H9 (cell line): ENCODE measurements around the gene TBC1D22A. TPM values are rescaled to one million over a fixed set of nuclear protein-coding genes. Genes with fewer than 3 reads are reported as not detected.

Experiments
- DNase-seq: peaks from one replicate; pipeline ENCODE4 v3.0.0-alpha.2; 2017
- H2AFZ ChIP-seq: one replicate; pipeline ENCODE4 v1.6.1; 2013; ENCODE audit warnings: mild to moderate bottlenecking, low read length, control low read depth, moderate library complexity
- H2AK5ac ChIP-seq: 2 replicates; pipeline ENCODE4 v1.6.1; 2013; ENCODE audit warnings: low read length, control low read depth, mixed read lengths; ENCODE audit not compliant: insufficient read length
- H2BK120ac ChIP-seq: one replicate; pipeline ENCODE4 v1.6.1; 2013; ENCODE audit warnings: low read depth, mild to moderate bottlenecking, low read length, control low read depth, inconsistent platforms; ENCODE audit not compliant: poor library complexity, severe bottlenecking
- H2BK12ac ChIP-seq: 2 replicates; pipeline ENCODE4 v1.6.1; 2013; ENCODE audit warnings: low read length, control low read depth, mixed read lengths, low read depth; ENCODE audit not compliant: insufficient read length
- H2BK15ac ChIP-seq: 2 replicates; pipeline ENCODE4 v1.6.1; 2013; ENCODE audit warnings: low read depth, low read length, control low read depth
- H2BK20ac ChIP-seq: one replicate; pipeline ENCODE4 v1.6.1; 2013; ENCODE audit warnings: low read depth, mild to moderate bottlenecking, low read length, control low read depth, inconsistent platforms; ENCODE audit not compliant: poor library complexity, severe bottlenecking
- H2BK5ac ChIP-seq: 2 replicates; pipeline ENCODE4 v1.6.1; 2013; ENCODE audit warnings: low read length, control low read depth, mixed read lengths; ENCODE audit not compliant: insufficient read length
- H3K14ac ChIP-seq: 2 replicates; pipeline ENCODE4 v1.6.1; 2013; ENCODE audit warnings: low read length, control low read depth; ENCODE audit not compliant: insufficient read depth
- H3K18ac ChIP-seq: 2 replicates; pipeline ENCODE4 v1.6.1; 2013; ENCODE audit warnings: low read depth, mild to moderate bottlenecking, mixed read lengths, low read length, control low read depth; ENCODE audit not compliant: insufficient read length
- H3K23ac ChIP-seq: 2 replicates; pipeline ENCODE4 v1.6.1; 2013; ENCODE audit warnings: low read length, control low read depth, mixed read lengths, low read depth; ENCODE audit not compliant: insufficient read length
- H3K23me2 ChIP-seq: 2 replicates; pipeline ENCODE4 v1.6.1; 2013; ENCODE audit warnings: low read depth, mild to moderate bottlenecking, mixed read lengths, low read length, control low read depth; ENCODE audit not compliant: insufficient read length, poor library complexity, severe bottlenecking
- H3K27ac ChIP-seq: 2 replicates; pipeline ENCODE4 v1.5.1; 2013; ENCODE audit warnings: low read length, control low read depth, mixed read lengths, low read depth; ENCODE audit not compliant: insufficient read length
- H3K27me3 ChIP-seq: 2 replicates; pipeline ENCODE4 v1.6.1; 2013; ENCODE audit warnings: low read length, control low read depth, inconsistent platforms; ENCODE audit not compliant: insufficient read depth
- H3K4ac ChIP-seq: 2 replicates; pipeline ENCODE4 v1.6.1; 2013; ENCODE audit warnings: low read depth, mild to moderate bottlenecking, control low read depth, inconsistent platforms, low read length, moderate library complexity
- H3K4me1 ChIP-seq: 2 replicates; pipeline ENCODE4 v1.6.1; 2013; ENCODE audit warnings: low read length, control low read depth, inconsistent platforms; ENCODE audit not compliant: insufficient read depth
- H3K4me2 ChIP-seq: 2 replicates; pipeline ENCODE4 v1.6.1; 2013; ENCODE audit warnings: low read length, control low read depth, mixed read lengths; ENCODE audit not compliant: insufficient read length, insufficient read depth
- H3K56ac ChIP-seq: 2 replicates; pipeline ENCODE4 v1.6.1; 2013; ENCODE audit warnings: low read depth, mild to moderate bottlenecking, mixed read lengths, low read length, control low read depth; ENCODE audit not compliant: insufficient read length
- H3K79me1 ChIP-seq: 2 replicates; pipeline ENCODE4 v1.6.1; 2013; ENCODE audit warnings: low read depth, mild to moderate bottlenecking, moderate library complexity, low read length, control low read depth, inconsistent platforms; ENCODE audit not compliant: insufficient read depth, poor library complexity, severe bottlenecking
- H3K79me2 ChIP-seq: 2 replicates; pipeline ENCODE4 v1.6.1; 2013; ENCODE audit warnings: low read length, control low read depth, inconsistent platforms; ENCODE audit not compliant: insufficient read depth
- H3K9ac ChIP-seq: 2 replicates; pipeline ENCODE4 v1.6.1; 2013; ENCODE audit warnings: low read length, control low read depth, mixed read lengths; ENCODE audit not compliant: insufficient read length; ENCODE audit errors: extremely low read depth
- H3K9me3 ChIP-seq: one replicate; pipeline ENCODE4 v1.6.1; 2013; ENCODE audit warnings: low read depth, low read length, inconsistent platforms; ENCODE audit not compliant: control insufficient read depth
- H3T11ph ChIP-seq: one replicate; pipeline ENCODE4 v1.6.1; 2013; ENCODE audit warnings: mild to moderate bottlenecking, low read length, control low read depth, inconsistent platforms
- H4K20me1 ChIP-seq: one replicate; pipeline ENCODE4 v1.6.1; 2013; ENCODE audit not compliant: control insufficient read depth, insufficient read length, insufficient read depth
- H4K5ac ChIP-seq: 2 replicates; pipeline ENCODE4 v1.6.1; 2013; ENCODE audit warnings: low read depth, mild to moderate bottlenecking, mixed read lengths, low read length, control low read depth; ENCODE audit not compliant: insufficient read length
- H4K8ac ChIP-seq: replicated peaks from 2 replicates; pipeline ENCODE4 v1.6.1; 2013; ENCODE audit warnings: low read length, control low read depth, mixed read lengths, low read depth; ENCODE audit not compliant: insufficient read length
- H4K91ac ChIP-seq: 2 replicates; pipeline ENCODE4 v1.6.1; 2013; ENCODE audit warnings: low read depth, mild to moderate bottlenecking, moderate library complexity, mixed read lengths, low read length, control low read depth; ENCODE audit not compliant: insufficient read length
- H3K27ac Mint-ChIP-seq, 3 experiments: 2 replicates in 2 of 3; 3 replicates in 1 of 3; pipeline ENCODE4 v1.8.0; 2020 to 2021; ENCODE audit warnings: mixed read lengths in 3 of 3, mild to moderate bottlenecking in 1 of 3, moderate library complexity in 1 of 3
- H3K27me3 Mint-ChIP-seq: 2 replicates; pipeline ENCODE4 v1.8.0; 2021; ENCODE audit warnings: low read depth, mild to moderate bottlenecking, moderate library complexity, mixed read lengths
- H3K36me3 Mint-ChIP-seq, 3 experiments: 2 replicates in 2 of 3; 3 replicates in 1 of 3; pipeline ENCODE4 v1.8.0; 2020 to 2021; ENCODE audit warnings: low read depth in 3 of 3, mixed read lengths in 3 of 3; ENCODE audit not compliant: insufficient read depth in 1 of 3
- H3K4me1 Mint-ChIP-seq, 2 experiments: 2 replicates each; pipeline ENCODE4 v1.8.0; 2020; ENCODE audit warnings: mixed read lengths in 2 of 2
- H3K4me3 Mint-ChIP-seq, 2 experiments: 2 replicates in 1 of 2; 3 replicates in 1 of 2; pipeline ENCODE4 v1.8.0; 2020 to 2021; ENCODE audit warnings: mild to moderate bottlenecking in 2 of 2, mixed read lengths in 2 of 2, moderate library complexity in 1 of 2
- H3K9me3 Mint-ChIP-seq, 2 experiments: 2 replicates in 1 of 2; 3 replicates in 1 of 2; pipeline ENCODE4 v1.8.0; 2020; ENCODE audit warnings: mild to moderate bottlenecking in 2 of 2, mixed read lengths in 2 of 2, moderate library complexity in 1 of 2
- WGBS: extraction: QIAGEN DNeasy Blood & Tissue Kit; methylation state at CpG from one replicate; pipeline ENCODE4 v1.1.7; 2013; ENCODE audit warnings: missing lambda C conversion rate, low lambda C conversion rate, mixed read lengths; ENCODE audit not compliant: insufficient read length; ENCODE audit errors: extremely low coverage; 5-methylcytosine and 5-hydroxymethylcytosine counted together
- total RNA-seq: library from RNA; stranded (reverse); gene quantifications from 2 replicates; pipeline ENCODE4 v1.2.1, GENCODE V29; 2021
- TF ChIP-seq, protein P1 (sequence below): fragments of 200-600 bp; sonication (generic); conservative IDR thresholded peaks from 3 replicates; pipeline ENCODE4 v1.8.0; 2021; ENCODE audit warnings: antibody characterized with exemption, mild to moderate bottlenecking

TBC1D22A gene
- total RNA-seq, 1 experiment from 2014 or later, result 20.8 TPM

DNA sequence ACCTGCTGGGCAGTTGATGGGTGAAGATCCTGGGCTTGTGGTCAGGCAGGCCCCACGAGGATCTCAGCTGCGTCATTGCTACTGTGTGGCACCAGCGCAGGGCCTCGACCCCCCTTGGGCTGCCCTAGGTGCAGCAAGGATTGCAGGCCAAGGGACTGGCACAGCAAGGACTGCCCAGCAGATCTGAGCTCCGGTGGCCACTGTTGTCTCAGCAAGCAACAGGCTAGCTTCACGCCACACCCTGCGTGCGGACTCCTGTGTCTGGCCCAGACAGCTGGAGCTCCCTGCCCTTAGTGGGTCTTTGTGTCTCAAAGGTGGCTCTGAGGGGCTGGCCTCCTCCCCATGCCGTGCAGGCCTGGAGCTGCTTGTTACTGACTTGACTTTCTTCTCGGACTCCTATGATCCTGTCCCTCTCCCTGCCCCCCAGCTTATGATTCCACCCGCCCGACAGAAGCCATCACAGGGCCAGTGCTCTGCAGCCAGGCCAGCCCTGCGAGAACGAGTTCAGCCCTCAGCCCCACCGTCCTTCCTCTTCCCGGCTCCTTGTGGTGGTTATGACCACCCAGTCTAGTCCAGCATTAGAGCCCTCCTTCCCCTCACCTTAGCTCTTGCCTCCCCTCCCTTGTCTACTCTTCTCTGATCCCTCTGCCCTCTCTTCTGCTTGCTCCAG lies 295.6 kb downstream of the TBC1D22A start:
- Histone ChIP-seq H3K56ac (no peak overlapping the region), H4K91ac (no peak overlapping the region), H2BK120ac (no peak overlapping the region), H3T11ph (no peak overlapping the region), H4K20me1 (no peaks in the 10 kb centered on the region), H3K79me2 (no peaks in the 10 kb centered on the region), H3K18ac (no peak overlapping the region), H2BK15ac (no peak overlapping the region), H3K23ac (no peak overlapping the region), H3K27ac (no peak overlapping the region), H4K5ac (no peak overlapping the region), H3K9ac (no peak overlapping the region), H4K8ac (no peak overlapping the region), H3K9me3 (no peaks in the 10 kb centered on the region), H3K23me2 (no peaks in the 10 kb centered on the region), H3K4me2 (no peak overlapping the region), H2BK5ac (no peak overlapping the region), H3K4me1 (no peaks in the 10 kb centered on the region), H3K27me3 (no peaks in the 10 kb centered on the region), H2AK5ac (no peak overlapping the region), H3K14ac (no peak overlapping the region), H3K79me1 (no peaks in the 10 kb centered on the region), H2BK20ac (no peak overlapping the region), H2BK12ac (no peak overlapping the region), H3K4ac (no peak overlapping the region), H2AFZ (no peak overlapping the region)
- Mint-ChIP-seq H3K4me1 (peaks cover 0 to 4% of the 10 kb centered on the region in 2 experiments; a peak in 3 of 4 replicates), H3K36me3 (peaks cover 0 to 17% (median 11%) of the 10 kb centered on the region in 3 experiments; a peak in 6 of 7 replicates), H3K4me3 (no peak overlapping the region), H3K27ac (peak overlapping the region in 2 of 3 experiments; percentile 8 to 86; a peak in 3 of 7 replicates), H3K9me3 (no peaks in the 10 kb centered on the region), H3K27me3 (no peaks in the 10 kb centered on the region; the same call in 1 of the 2 replicates)
- TF ChIP-seq, protein P1, sequence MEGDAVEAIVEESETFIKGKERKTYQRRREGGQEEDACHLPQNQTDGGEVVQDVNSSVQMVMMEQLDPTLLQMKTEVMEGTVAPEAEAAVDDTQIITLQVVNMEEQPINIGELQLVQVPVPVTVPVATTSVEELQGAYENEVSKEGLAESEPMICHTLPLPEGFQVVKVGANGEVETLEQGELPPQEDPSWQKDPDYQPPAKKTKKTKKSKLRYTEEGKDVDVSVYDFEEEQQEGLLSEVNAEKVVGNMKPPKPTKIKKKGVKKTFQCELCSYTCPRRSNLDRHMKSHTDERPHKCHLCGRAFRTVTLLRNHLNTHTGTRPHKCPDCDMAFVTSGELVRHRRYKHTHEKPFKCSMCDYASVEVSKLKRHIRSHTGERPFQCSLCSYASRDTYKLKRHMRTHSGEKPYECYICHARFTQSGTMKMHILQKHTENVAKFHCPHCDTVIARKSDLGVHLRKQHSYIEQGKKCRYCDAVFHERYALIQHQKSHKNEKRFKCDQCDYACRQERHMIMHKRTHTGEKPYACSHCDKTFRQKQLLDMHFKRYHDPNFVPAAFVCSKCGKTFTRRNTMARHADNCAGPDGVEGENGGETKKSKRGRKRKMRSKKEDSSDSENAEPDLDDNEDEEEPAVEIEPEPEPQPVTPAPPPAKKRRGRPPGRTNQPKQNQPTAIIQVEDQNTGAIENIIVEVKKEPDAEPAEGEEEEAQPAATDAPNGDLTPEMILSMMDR, result no peak
- no CpG with 5 or more reads among the region's 16 CpGs for WGBS
- no peak for DNase-seq
